ENCODE data around the gene CD3E. TPM values are rescaled to one million over a fixed set of nuclear protein-coding genes. Genes with fewer than 3 reads are reported as not detected.

CD3E gene
- total and polyA plus RNA-seq, 2 of the 8 experiments (the other 6 are each of a cell fraction or from before 2014, with no cell fraction given), result not detected

DNA sequence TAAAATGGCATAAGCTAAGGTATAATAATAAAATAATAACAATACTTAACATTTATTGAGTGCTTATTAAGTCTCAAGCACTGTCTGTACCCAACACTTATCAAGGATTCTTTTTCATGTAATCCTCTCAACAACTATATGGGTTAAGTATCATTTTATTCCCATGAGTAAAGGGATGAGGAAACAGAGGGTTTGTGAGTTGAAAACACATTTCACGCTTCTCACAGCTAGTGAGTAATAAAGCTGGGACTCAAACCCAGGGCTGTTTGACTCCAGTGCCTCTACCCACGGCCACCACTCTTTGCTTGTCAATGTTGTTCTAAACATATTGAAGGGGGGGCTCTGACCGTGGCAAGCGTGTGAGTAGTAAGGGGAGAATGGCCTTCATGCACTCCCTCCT is 8.7 kb downstream of the CD3E start:
- Histone ChIP-seq H3K36me3 (ENCODE audit: control insufficient read depth in 2 of 4, insufficient read depth in 4 of 4, low read length in 3 of 4) (no peaks in the 10 kb centered on the region), H4K20me1 (replicated peaks in 1 of 2; ENCODE audit: control insufficient read depth in 1 of 2, insufficient read depth in 2 of 2, low read length in 2 of 2) (no peaks in the 10 kb centered on the region), H2BK120ac (replicated peaks; ENCODE audit: low read depth, low read length) (no peak overlapping the region), H2AK5ac (ENCODE audit: low read depth, low read length) (no peak overlapping the region), H3K4me3 (ENCODE audit: extremely low read depth in 1 of 4, insufficient read depth in 2 of 4, low read depth in 3 of 4, low read length in 4 of 4) (no peak overlapping the region), H3K56ac (replicated peaks; ENCODE audit: insufficient read length, low read depth, low read length) (no peak overlapping the region), H3K23ac (ENCODE audit: insufficient read length) (no peak overlapping the region), H2BK15ac (ENCODE audit: low read length) (no peak overlapping the region), H3K79me1 (ENCODE audit: low read depth, low read length) (no peaks in the 10 kb centered on the region), H3K18ac (ENCODE audit: extremely low read depth, low read length) (no peak overlapping the region), H3K4me1 (replicated peaks in 1 of 4; ENCODE audit: control insufficient read depth in 3 of 4, insufficient read depth in 4 of 4, low read length in 3 of 4) (peaks cover 7 to 11% (median 7%) of the 10 kb centered on the region in 4 experiments), H3K27me3 (replicated peaks in 1 of 4; ENCODE audit: control insufficient read depth in 3 of 4, extremely low read depth in 1 of 4, insufficient read depth in 3 of 4, low read length in 3 of 4) (peaks cover 0 to 4% (median 0%) of the 10 kb centered on the region in 4 experiments; a peak in 2 of 7 replicates), H3K27ac (ENCODE audit: low read depth, low read length) (no peak overlapping the region), H3K23me2 (ENCODE audit: low read depth, low read length) (peaks cover 9% of the 10 kb centered on the region; the same call in 1 of the 2 replicates), H3K4me2 (ENCODE audit: insufficient read depth in 1 of 2, low read depth in 2 of 2, low read length in 2 of 2) (no peak overlapping the region), H3K79me2 (ENCODE audit: control insufficient read depth in 1 of 2, insufficient read depth in 2 of 2, low read length in 2 of 2) (no peaks in the 10 kb centered on the region), H2BK20ac (ENCODE audit: low read length) (no peak overlapping the region), H3K9me3 (ENCODE audit: insufficient read depth in 2 of 2, low read depth in 1 of 2, low read length in 1 of 2) (no peaks in the 10 kb centered on the region), H3K4ac (replicated peaks; ENCODE audit: insufficient read length, low read depth, low read length) (no peak overlapping the region), H3K14ac (ENCODE audit: insufficient read length) (no peak overlapping the region), H4K8ac (ENCODE audit: extremely low read depth, insufficient read depth, low read length) (no peak overlapping the region), H3K9ac (replicated peaks in 1 of 4; ENCODE audit: extremely low read depth in 1 of 4, low read depth in 3 of 4, low read length in 3 of 4) (no peak overlapping the region), H2AFZ (ENCODE audit: low read length) (no peak overlapping the region), H4K5ac (ENCODE audit: insufficient read length, low read depth, low read length) (no peak overlapping the region), H4K91ac (replicated peaks; ENCODE audit: insufficient read length, low read length) (no peak overlapping the region), H2BK12ac (ENCODE audit: low read depth, low read length) (no peak overlapping the region), H2BK5ac (ENCODE audit: low read depth, low read length) (no peak overlapping the region)
- TF ChIP-seq SAP30 (IDR thresholded peaks at IDR 0.05; ENCODE audit: insufficient read depth, insufficient replicate concordance, low read length) (no peak), CBX5 (IDR thresholded peaks at IDR 0.05; ENCODE audit: low read depth, low read length) (no peak), HDAC6 (IDR thresholded peaks at IDR 0.05; ENCODE audit: low read depth, low read length) (no peak), POLR2A (IDR thresholded peaks at IDR 0.05; ENCODE audit: control extremely low read depth in 1 of 2, low read depth in 2 of 2, low read length in 2 of 2) (no peak), HDAC2 (IDR thresholded peaks at IDR 0.05; ENCODE audit: borderline replicate concordance in 1 of 2, low read depth in 2 of 2, low read length in 2 of 2) (no peak), EGR1 (IDR thresholded peaks at IDR 0.05; ENCODE audit: borderline replicate concordance, low read depth, low read length) (no peak), KDM1A (IDR thresholded peaks at IDR 0.05; ENCODE audit: borderline replicate concordance, low read length) (no peak), RFX5 (IDR thresholded peaks at IDR 0.05; ENCODE audit: borderline replicate concordance, low read depth, low read length) (no peak), CTBP2 (IDR thresholded peaks at IDR 0.05; ENCODE audit: borderline replicate concordance, insufficient read depth, insufficient read length, low read length) (no peak), POLR2AphosphoS5 (IDR thresholded peaks at IDR 0.05; ENCODE audit: low read depth, low read length) (no peak), BCL11A (IDR thresholded peaks at IDR 0.05; ENCODE audit: low read depth in 2 of 2, low read length in 2 of 2) (no peak), TAF7 (optimal IDR thresholded peaks at IDR 0.05; ENCODE audit: borderline replicate concordance, low read depth, low read length) (no peak), ASH2L (IDR thresholded peaks at IDR 0.05; ENCODE audit: low read length) (no peak)
- no peak for DNase-seq (ENCODE audit: low read depth in 1 of 2, low spot score in 2 of 2)
- POLR2A ChIA-PET (ENCODE audit: partially characterized antibody), result interaction anchor here (0.7 kb wide), 1 partner anchor 22 kb away, joined by 3 read pairs; no protein-coding TSS in a partner anchor
- no peak for FAIRE-seq
- CTCF ChIA-PET (ENCODE audit: partially characterized antibody), result interaction anchor here (0.6 to 2.5 kb wide), 3 partner anchors 17 to 994 kb away, joined by 3 to 11 read pairs (median 3); no protein-coding TSS in a partner anchor
- 78% methylated on average over 4 of the region's 4 CpGs; no CpG with 5 or more reads in 1 of the 2 experiments for WGBS, 2 experiments (ENCODE audit: extremely low coverage in 1 of 2, insufficient coverage in 1 of 2, insufficient read length in 1 of 2, insufficient replicate concordance in 2 of 2, low coverage in 1 of 2, low lambda C conversion rate in 2 of 2, missing lambda C conversion rate in 1 of 2)

Data from H1 (cell line).